Measurements from ENCODE around the gene SOAT2.

The SOAT2 gene

DNA sequence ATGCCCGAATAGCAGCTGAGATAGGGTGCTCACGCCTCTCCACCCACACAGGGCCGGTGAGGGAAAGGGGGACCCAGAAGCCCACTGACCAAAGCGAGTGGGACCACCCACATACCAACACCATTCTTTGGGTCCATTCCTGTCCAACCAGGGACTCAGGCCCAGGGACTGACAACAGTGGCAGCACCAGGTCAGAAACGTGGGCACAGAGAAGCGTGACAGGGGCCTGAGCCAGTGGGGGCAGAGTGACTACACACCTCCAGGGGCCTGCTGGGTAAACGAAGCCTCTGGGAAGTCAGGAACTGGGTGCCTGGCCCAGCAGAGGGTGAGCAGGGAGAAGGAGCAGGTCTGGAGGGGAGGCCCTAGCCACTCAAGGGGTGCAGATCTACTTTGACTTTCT lies 37.8 kb upstream of the SOAT2 start:
- DNase-seq (ENCODE audit: low spot score) = no peak

DNA sequence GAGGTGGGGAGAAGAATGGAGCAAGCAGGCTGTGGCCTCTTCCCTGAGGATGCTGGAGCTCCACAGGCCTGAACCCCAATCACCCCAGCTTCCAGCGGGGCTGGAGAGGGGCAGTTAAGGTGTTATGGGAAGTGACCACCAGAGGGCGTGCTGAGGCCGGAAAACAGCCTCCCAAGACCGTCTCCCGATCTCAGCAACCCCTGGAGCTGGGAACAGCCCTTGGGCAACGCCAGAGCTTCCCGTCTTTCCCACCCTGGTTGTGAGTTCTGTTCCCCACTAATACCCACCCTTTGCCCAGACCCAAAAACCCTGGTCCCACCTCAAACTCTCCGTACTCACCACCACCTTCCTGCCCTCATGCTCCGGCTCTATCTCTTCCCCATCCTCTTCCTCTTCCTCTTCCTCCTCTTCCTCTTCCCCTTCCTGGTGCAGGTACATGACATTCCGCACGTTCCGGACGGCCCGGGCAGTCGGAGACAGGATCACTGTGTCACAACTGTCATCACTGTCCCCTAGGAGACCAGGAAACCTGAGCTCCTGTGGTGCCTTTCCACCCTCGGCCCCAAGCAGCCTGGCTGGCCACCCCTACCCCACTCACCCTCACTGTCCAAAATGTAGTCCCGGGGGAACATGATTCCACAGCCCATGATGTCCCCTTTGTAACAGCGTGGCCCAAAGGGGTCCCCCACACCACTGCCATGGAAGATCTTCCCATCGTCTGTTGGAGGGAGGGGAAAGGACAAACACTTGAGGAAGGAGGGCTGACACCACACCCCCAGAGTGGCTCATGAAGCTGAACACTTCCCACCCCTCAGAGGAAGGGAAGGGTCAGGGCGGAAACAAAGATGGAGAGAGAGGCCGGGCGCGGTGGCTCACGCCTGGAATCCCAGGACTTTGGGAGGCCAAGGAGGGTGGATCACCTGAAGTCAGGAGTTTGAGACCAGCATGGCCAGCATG lies 37.0 kb upstream of the SOAT2 start:
- DNase-seq (ENCODE audit: low spot score) = peak; percentile 68

DNA sequence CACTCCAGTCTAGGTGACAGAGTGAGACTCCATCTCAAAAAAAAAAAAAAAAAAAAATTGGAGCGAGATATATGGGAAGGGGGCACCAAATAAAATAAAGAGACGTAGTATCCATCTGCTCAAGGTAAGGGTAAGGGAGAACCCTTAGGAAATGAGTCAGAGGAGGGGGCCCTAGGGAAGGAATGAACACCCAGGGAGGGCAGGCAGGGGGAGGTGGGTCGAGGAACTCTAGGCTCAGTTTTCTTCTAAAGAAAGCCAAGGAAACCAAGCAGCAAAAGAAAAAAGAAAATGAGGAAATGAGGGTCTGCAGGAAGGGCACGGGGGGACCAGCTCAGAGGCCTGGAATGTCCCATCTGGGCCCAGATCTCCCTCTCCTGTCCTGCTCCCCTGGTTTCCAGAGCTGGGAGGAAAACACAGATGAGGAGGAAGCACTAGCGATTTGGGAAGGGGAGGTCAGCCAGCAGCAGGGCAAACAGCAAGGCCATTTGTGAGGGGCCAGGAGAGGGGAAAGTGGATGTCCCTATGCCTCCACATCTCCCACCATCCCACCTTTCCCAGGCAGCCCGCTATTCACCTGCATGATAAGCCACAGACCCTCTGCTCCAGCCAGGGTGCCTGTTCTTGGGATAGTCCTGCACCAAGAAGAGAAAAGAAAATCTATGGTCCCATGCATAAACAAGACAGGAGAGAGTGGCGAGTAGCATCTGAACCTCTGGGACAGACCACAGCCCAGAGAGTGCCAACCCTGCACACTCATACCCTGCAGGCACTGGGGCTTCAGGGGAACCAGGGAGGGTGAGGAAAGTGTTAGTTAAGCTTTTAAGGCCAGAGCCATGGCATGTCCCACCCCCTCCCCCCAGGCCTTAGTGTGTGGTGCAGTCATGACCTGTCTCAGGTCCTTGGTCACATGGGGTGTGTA lies 36.0 kb upstream of the SOAT2 start:
- DNase-seq (ENCODE audit: low spot score) = no peak

DNA sequence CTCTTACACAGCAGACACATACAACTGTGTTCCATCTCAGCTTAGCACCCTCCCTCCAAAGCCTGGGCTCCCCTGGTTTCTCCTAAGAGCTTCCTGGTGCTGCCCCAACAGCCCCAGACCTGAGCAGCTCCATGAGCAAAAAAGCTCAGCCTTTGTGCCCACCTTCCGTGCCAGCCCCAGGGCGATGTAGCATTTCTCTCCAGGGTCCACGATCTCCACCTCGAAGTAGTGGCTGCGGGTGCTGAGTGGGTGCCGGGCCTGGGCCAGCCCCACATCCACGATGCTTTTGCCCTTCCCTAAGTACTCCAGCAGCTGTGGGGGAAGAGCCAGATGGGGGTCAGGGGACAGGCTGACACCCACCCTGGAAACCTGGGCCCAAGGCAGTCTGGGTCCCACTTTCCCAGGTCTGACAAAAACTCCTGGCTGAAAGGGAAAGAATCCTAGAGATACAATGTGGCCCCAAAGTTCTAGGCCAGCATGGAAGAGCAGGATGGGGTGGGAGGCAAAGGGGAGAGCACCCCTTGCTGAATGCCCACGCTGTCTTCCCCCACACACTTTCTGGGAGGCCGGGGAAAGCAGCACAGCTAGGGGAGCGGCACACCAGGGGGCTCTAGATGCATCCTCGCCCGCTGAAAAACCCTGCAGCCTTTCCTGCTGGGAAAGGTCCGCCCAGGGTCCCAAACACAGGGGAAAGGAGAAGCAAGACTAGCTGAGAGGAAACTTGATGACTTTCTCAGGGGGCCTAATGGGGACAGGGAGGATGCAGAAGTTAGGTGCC lies 35.1 kb upstream of the SOAT2 start:
- DNase-seq (ENCODE audit: low spot score) = no peak

DNA sequence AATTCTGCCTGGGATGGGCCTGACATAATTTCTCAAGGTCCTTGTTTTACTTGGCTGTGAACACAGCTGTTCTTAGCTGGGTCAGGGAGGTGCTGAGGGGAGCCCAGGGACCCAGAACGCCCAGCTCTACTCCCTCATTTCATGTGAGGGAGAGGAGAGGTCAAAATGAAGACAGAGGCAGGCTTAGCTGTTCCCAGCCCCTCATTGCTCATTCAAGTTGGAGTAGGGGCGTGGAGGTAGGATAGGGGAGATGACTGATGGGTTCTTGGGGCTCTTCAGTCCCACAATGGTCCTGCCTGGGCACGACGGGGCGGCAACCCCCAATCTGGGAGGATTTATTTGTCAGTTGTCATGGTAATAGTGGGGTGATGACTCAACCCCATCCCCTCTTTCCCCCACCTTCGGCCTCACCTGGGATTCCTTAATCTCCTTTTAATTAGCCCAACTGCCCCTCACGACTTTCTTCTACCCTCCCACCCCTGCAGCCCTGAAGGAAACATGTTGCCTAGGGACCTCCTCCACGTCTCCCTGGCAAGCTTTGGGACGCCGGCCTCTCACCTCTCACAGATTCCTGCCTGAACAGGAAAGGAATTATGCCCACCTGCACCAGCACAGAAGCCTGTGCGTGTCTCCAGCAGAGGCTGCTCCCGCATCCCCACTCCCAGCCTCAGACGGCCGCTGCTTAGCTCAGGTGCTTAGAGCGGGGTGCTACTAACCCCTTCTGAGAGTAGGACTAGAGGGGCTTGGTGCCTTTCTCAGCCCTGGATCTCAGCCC lies 34.3 kb upstream of the SOAT2 start:
- no peak for DNase-seq (ENCODE audit: low spot score)

DNA sequence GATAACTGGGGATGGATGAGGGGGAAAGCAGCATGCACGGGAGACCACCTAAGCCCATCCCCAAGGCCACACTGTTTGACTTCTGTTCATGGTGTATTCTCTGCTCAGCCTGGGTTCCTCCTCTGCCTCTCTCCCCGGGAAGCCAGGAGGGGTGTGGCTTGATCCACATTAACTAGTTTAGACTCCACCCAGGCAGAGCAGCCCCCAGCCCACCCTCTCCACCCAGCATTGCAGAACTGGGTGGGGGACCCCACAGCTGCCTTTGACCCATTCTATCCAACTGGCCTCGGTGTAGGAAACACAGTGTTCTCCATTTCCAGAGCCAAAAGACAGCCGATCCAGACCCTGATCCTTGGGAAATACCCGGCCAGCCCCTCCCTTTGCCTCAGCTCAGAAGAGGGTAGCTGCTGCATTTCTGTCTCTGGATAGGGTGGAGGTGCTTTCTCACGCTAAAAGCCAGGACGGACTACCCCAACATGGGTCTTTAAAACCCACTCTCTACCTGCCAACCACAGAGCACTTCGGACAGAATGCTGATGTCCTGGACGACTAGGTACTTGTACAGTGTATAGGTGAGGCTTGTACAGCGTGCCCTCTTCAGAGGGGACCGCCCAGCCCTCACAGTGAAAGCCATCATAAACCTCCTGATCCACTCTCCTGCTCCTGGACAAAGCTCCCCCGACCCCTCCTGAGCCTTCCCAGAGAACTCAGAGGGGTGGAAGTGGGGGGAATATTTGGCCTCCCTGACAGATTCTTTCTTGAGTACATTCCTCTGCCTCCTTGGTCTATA lies 33.5 kb upstream of the SOAT2 start:
- no peak for DNase-seq (ENCODE audit: low spot score)

DNA sequence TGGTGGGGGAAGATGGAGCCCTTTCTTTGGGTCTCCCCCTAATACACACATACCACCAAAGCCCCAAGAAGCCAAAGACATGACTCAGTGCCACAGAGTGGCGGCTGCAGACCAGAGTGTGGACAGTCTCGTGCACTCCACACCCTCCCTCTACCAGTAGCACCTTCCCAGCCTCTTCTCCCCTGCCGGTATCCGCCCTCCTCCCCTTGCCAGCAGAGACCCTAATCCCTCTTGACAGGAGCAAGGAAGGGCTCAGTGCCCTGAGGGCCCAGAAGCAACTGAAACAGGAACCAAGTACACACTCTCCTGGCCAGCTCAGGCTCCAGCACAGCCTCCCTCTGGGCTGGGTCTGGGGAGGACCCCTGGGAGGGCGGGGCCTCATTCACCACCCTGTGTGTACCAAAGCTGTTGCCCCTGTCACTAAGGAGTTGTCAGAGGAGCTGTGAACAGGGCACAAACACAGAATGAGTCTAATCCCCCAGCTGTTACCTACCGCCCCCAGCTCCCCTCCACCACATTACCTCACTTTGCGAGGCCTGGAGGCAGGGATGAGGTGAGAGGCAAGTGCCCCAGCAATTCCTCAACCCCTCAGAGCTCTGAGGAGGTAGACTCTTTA lies 32.3 kb upstream of the SOAT2 start:
- no peak for DNase-seq (ENCODE audit: low spot score)

DNA sequence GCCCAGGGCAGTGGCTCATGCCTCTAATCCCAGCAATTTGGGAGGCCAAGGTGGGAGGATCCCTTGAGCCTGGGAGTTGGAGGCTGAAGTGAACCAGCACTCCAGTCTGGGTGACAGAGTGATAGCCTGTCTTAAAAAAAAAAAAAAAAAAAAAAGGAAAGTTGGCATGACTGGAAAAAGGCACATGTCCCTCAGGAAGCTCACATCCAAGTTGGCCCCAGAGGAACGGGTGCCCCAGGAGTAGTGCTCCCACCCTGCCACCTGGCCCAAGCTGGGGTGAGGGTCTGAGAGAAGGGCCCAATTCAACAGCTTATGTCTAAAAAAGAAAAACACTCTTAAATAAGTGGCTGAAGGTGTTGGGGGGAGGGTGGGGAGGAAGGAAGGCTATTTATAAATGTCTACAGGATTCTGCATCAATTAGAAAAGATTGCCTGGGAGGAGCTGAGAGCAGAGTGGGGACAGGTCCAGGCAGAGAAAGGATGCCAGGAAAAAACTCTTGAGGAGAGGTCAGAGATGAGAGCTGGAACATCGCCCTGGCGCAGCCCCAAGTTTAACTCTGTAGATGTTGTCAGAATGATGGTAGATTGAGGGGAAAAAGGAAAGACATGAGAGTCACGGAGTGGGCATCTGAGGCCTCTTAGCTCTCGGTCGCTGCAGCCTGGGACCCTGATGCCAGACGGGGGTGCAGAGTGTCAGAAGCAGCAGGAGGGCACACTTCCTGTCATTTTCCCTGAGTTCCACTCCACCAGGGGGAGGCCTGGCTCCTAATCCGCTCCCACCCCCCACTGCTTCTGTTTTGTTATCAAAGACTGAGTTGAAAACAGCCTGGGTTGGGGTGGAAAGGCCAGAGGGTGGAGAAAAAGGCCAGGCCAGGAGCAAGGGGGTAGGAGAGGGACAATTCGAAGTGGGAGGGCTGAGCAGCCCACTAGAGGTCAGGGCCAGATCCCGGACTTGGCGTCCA lies 31.4 kb upstream of the SOAT2 start:
- no peak for DNase-seq (ENCODE audit: low spot score)

DNA sequence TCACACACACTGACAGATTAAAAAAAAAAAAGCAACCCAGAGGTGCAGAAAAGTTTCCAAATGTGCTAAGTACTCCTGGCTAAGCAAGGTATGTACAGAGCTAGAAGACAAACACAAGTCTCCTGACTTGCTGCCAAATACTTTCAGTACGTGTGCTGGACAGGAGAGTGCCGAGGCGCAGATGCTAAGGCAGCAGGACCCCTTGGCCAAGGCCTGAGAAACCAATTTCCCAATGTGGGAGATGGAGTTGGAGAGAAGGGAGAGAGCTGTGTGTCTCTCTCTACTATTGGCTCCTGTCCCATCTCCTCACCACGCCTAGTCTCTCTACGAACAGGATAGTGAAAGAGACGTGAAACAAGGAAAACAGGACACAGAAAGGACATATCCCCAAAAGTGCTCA lies 29.4 kb upstream of the SOAT2 start:
- DNase-seq (ENCODE audit: low spot score) = no peak

DNA sequence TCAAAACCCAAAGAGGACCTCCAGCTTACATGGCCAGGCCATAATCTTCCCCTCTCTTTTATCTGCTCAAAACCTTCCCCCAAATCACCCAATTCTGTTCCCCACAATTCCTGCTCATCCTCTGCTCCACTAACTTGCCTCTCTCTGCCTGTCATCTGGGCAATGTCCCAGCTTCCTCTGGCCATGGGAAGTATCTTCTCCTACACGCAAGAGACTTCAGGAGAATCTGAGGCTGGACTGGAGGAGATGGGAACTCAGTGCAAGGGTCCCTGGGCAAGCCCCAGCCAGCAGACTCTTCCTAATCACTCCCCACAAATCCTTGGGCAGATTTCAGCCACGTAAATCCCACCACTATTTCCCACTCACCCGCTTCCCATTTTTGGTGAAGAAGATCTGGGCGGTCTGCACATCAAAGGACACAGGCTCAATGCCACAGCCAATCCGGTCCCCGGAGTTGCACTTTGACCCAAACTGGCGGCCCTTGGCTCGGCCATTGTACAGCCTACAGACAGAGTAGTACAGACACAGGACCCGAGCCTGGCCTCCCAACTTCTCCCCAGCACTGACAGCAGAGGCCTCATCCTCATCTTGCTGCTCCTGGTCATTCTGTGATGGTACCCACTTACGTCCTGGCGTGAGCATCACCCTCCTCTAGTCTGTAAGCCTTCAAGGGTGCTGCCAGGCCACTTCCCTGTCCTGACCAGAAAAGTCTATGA lies 28.8 kb upstream of the SOAT2 start:
- no peak for DNase-seq (ENCODE audit: low spot score)

DNA sequence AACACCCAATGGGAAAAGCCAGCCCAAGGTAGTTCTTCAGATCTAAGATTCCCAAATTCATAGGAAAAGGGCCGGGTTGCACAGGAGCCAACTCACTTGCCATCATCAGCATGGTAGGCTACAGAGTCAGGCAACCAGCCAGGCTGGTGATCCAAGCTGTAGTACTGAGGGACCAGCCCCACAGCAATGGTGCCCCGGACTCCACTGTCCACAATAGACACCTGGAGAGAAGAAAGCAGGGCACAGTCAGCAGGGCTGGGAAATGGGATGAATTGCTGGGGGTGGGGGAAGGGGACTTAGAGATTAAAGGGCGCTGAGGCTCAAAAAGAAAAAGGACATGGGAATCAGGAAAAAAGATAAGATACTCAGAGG lies 28.3 kb upstream of the SOAT2 start:
- no peak for DNase-seq (ENCODE audit: low spot score)

DNA sequence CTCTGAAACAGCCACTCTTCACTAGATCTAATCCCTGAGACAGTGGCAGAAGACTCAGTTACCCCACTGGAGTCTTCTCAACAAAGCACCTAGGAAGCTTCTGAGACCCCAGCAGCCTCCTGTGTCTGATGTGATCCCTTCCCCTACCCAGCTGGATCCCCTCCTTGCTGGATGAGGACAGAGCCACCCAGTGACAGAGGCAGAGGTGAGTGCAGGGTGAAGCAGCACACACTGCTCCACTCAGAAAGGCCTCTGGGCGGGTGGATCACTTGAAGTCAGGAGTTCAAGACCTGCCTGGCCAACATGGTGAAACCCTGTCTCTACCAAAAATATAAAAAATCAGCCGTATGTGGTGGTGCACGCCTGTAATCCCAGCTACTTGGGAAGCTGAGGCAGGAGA lies 26.8 kb upstream of the SOAT2 start:
- DNase-seq (ENCODE audit: low spot score) = no peak

DNA sequence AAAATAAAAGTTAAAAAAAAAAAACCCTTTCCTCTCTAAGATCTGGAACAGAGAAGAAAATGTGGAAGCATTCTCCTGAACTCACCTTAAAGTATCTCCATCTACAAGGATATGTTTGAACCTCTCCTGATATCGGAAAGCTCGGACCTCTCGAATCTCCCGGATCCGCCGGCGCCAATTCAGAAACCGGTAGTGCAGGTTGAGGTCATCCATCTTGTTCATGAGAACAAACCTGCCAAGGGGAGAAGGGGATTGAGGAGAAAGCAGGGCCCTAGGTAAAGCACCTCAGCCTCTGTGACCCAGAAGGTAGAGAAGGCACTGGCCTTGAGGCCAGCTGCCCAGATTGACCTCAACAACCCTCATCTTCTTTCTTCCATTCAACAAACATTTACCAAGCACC lies 26.3 kb upstream of the SOAT2 start:
- no peak for DNase-seq (ENCODE audit: low spot score)

DNA sequence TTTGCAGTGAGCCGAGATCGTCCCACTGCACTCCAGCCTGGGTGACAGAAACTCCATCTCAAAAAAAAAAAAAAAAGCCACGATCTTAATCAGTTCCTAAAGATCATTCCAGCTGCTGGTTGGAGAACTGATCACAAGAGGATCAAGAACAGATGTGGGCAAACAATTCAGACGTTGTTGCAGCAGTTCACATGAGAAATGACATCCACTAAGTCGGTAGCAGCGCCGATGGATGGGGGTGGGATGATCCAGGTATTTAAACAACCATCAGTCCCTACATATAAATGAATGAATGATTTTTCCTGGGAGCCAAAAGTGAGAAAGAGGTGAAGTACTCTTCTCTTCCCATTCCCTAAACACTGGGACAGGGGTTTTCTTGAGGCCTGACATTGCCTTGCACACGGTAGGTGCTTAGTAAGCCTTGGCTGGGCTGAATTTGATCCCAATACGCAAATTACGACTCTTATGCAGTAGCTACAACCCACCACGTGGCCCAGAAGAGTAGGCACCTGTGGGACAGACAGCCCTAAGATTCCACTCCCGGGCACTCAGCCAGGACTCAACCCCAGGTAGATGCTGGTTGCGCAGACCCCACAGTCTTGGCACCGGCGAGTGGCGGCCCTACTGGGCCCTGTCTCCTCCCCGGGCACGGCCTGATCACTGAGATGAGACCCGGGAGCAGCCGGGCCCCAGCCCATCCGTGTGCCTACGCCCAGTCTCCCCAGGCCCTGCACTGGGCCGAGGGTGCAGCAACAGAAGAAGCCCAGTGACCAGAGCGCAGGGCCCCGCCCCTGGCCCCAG lies 24.7 kb upstream of the SOAT2 start:
- no peak for DNase-seq (ENCODE audit: low spot score)

DNA sequence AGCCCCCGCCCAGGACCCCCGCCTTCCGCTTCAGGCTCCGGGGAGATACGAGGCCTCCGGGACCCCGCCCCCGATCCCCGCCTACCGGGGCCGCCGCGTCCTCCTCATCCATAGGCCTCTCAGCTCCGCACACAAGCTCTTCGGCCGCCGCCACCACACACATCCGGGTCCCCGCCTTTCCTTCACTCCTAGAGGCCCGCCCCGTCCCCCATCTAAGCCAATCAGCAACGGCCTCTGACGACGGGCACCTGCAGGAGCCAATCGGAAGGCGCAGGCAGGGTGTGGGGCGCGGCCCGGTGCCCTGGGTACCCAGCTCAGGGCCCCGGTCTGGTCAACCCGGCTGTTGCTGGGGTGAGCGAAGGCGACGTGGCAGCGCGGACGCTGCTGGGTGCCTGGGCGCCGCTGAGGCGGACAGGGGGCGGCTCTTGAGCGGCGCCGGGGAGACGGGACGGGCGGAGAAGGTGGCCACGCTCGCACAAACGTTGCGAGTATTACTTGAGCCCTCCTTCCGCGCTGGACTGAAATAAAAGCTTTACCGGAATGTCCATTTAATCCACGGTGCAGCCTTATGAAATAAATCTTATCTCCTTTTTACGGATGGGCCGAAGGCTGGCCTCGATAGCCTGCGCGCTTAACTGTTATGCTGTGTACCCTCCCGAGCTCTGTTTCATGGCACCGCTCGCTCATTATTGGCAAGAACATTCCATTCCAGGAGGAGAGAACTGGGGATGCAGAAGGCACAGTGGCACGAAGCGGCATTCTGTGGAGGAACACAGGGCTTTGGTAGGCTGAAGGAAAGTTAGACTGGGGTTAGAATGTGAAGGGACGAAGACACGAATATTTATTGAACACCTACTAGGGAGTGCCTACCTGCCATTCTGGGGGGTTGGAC lies 23.8 kb upstream of the SOAT2 start, which contains the start of gene SPRYD3:
Gene SPRYD3, minus strand, starts transcription at position 165 of the 892 bp plus-strand sequence. Its CDS starts 57 bp downstream, at position 108.
- peak; percentile 96 for DNase-seq (ENCODE audit: low spot score)

DNA sequence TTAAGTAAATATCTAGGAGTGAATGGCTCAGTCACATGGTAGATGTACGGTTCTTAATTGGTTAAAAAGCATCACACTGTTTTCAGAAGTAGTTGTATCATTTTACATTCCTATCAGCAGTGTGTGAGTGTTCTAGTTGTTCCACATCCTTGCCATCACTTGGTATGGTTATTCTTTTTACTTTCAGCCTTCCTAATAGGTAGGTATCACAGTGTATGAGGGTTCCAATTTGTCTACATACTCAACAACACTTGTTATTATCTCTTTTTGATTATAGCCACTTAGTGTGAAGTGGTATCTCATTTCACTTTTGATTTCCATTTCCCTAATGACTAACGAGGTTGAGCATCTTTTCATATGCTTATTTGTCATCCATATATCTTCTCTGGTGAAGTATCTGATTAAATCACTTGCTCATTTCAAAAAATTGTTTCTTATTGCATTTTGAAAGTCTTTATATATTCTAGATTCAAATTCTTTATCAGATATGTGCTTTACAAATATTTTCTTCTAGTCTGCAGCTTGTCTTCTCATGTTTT lies 20.6 kb upstream of the SOAT2 start:
- DNase-seq (ENCODE audit: low spot score) = no peak

All from globus pallidus (tissue), 1 donor.